Body of pancreas (tissue), 4 donors: Measurements from ENCODE around the gene EHD3.

Experiments used
- CTCF ChIP-seq, 7 experiments: fragments of 450-650 bp in 4 of 7; fragments of 200-600 bp in 3 of 7; sonication (generic) in 3 of 7; IDR thresholded peaks; one replicate each; pipeline ENCODE4 v1.5.1; 2016 to 2019; ENCODE audit warnings: antibody characterized with exemption in 7 of 7
- POLR2A ChIP-seq, 3 donors: fragments of 450-650 bp; IDR thresholded peaks; one replicate each; pipeline ENCODE4 v1.6.1; 2016; ENCODE audit warnings: antibody characterized with exemption in 3 of 3, mild to moderate bottlenecking in 2 of 3

- no peak for TF ChIP-seq CTCF (IDR thresholded peaks at IDR 0.05)
- no peak for TF ChIP-seq POLR2A (IDR thresholded peaks at IDR 0.05)
Measured at GRCh38 chr2:31202041-31202440, 31.9 kb upstream of the EHD3 start.
